Placental epithelial cell (primary cell): Measurements from ENCODE around the gene TSR3. TPM values are rescaled to one million over a fixed set of nuclear protein-coding genes. Genes with fewer than 3 reads are reported as not detected.

Source experiments
- total RNA-seq: library from RNA; depleted of rRNA; stranded (reverse); fragments of >200 nt; gene quantifications from 2 replicates; pipeline ENCODE4 v1.2.3, GENCODE V29; 2012

The TSR3 gene
- 41.2 and 84.2 TPM in 2 replicates for total RNA-seq

GRCh38 chr16:1351582-1352362 lies at the start of gene TSR3, which contains the start of gene GNPTG:
Gene TSR3, minus strand, starts transcription at chr16:1351878. Its CDS starts 74 bp downstream, at chr16:1351804.
Gene GNPTG, plus strand, starts transcription at chr16:1351931. Its CDS starts 35 bp downstream, at chr16:1351966.

GRCh38 chr16:1333149-1333812 lies 18.4 kb downstream of the TSR3 start, which contains the start of gene BAIAP3:
Gene BAIAP3, plus strand, starts transcription at chr16:1333645. Its CDS starts 4,905 bp downstream, at chr16:1338550.

GRCh38 chr16:1308977-1309885 lies 42.4 kb downstream of the TSR3 start, which contains the start of gene UBE2I:
Gene UBE2I, plus strand, starts transcription at chr16:1309636. Its CDS starts 4,395 bp downstream, at chr16:1314031.

Other genes starting within 250 kb of the TSR3 start
- under 0.01 and 0.11 TPM in 2 replicates for gene CACNA1H, start 198.8 kb downstream of the TSR3 start, total RNA-seq
- gene TPSG1, start 126.6 kb downstream of the TSR3 start, total RNA-seq = not detected in 2 replicates
- gene TPSB2, start 121.7 kb downstream of the TSR3 start, total RNA-seq = not detected in 2 replicates
- gene TPSAB1, start 111.2 kb downstream of the TSR3 start, total RNA-seq = not detected in 2 replicates
- gene TPSD1, start 95.8 kb downstream of the TSR3 start, total RNA-seq = not detected in 2 replicates
- 46.3 and 51.9 TPM in 2 replicates for gene UBE2I, start 42.2 kb downstream of the TSR3 start, total RNA-seq
- 0.54 TPM in 1 of 2 replicates, not detected in the other for gene BAIAP3, start 18.2 kb downstream of the TSR3 start, total RNA-seq
- gene GNPTG, start 53 bp upstream of the TSR3 start, total RNA-seq = 30.8 and 53.4 TPM in 2 replicates
- 7.0 and 7.5 TPM in 2 replicates for gene UNKL, start 62.8 kb upstream of the TSR3 start, total RNA-seq
- gene UQCC4, start 68.9 kb upstream of the TSR3 start, total RNA-seq = 12.4 and 15.3 TPM in 2 replicates
- not detected in 2 replicates for gene PERCC1, start 79.2 kb upstream of the TSR3 start, total RNA-seq
- gene CCDC154, start 92.7 kb upstream of the TSR3 start, total RNA-seq = 0.33 and 0.39 TPM in 2 replicates
- gene CLCN7, start 123.2 kb upstream of the TSR3 start, total RNA-seq = 47.3 and 78.1 TPM in 2 replicates
- gene PTX4, start 137.1 kb upstream of the TSR3 start, total RNA-seq = not detected in 2 replicates
- 15.3 and 18.9 TPM in 2 replicates for gene TELO2, start 141.5 kb upstream of the TSR3 start, total RNA-seq
- gene TMEM204, start 181.8 kb upstream of the TSR3 start, total RNA-seq = under 0.01 TPM in 1 of 2 replicates, not detected in the other